Psoas muscle (tissue), 8 donors: ENCODE data around the gene NF1. TPM values are rescaled to one million over a fixed set of nuclear protein-coding genes. Genes with fewer than 3 reads are reported as not detected.

Experiments
- ATAC-seq, 4 donors: fragments of 200-7000 bp; cut with Tn5 transposase; one replicate each; pipeline ENCODE4 v1.9.1; 2020; ENCODE audit warnings: moderate library complexity in 3 of 4, mild to moderate bottlenecking in 2 of 4
- DNase-seq, 2 donors: peaks; one replicate each; pipeline ENCODE4 v3.0.0-alpha.2; 2020
- H3K27ac ChIP-seq: fragments of 200-600 bp; one replicate; pipeline ENCODE4 v1.8.0; 2022
- H3K27me3 ChIP-seq, 3 donors: fragments of 200-600 bp in 1 of 3; one replicate each; pipeline versions ENCODE4 v1.6.1 to v1.8.0; 2013 to 2022; ENCODE audit warnings: low read length in 2 of 3, mild to moderate bottlenecking in 2 of 3, moderate library complexity in 1 of 3; ENCODE audit not compliant: insufficient read depth in 3 of 3
- H3K36me3 ChIP-seq, 2 donors: fragments of 200-600 bp in 1 of 2; one replicate each; pipeline versions ENCODE4 v1.6.1 to v1.8.0; 2013 to 2022; ENCODE audit warnings: low read depth in 1 of 2, mild to moderate bottlenecking in 1 of 2, moderate library complexity in 1 of 2; ENCODE audit not compliant: insufficient read depth in 1 of 2
- H3K4me1 ChIP-seq: fragments of 200-600 bp; one replicate; pipeline ENCODE4 v1.8.0; 2022
- H3K4me3 ChIP-seq: fragments of 200-600 bp; one replicate; pipeline ENCODE4 v1.8.0; 2022; ENCODE audit warnings: mild to moderate bottlenecking
- H3K9me3 ChIP-seq: fragments of 200-600 bp; one replicate; pipeline ENCODE4 v1.8.0; 2022
- WGBS, 3 donors: extraction: QIAGEN DNeasy Blood & Tissue Kit; methylation state at CpG; one replicate each; pipeline versions ENCODE4 v1.1.6 to v1.1.7; 2013; 5-methylcytosine and 5-hydroxymethylcytosine counted together
- intact Hi-C, 2 donors: fragments of 100-400 bp; cut with DNase I; formaldehyde crosslinking; loops; one replicate each; pipeline versions ENCODE4 v1.11.0 to v1.14.2; 2022
- polyA plus RNA-seq, 3 donors: library from polyadenylated mRNA; stranded (reverse); fragments of 200-250 nt; gene quantifications; one replicate each; pipeline ENCODE4 v1.2.3, GENCODE V29; 2013
- total RNA-seq, 4 donors: library from RNA; stranded (reverse); fragmentation: NEBNext Ultra II Directional in 2 of 4; extraction: Animal tissue kit (Norgen Biotek cat#: 25700) in 2 of 4; gene quantifications; one replicate each; pipeline versions ENCODE4 v1.2.1 to v1.2.4, GENCODE V29; 2021 to 2023
- TF ChIP-seq, protein P1 (sequence below): fragments of 200-600 bp; IDR thresholded peaks from one replicate; pipeline ENCODE4 v1.8.0; 2022; ENCODE audit warnings: antibody characterized with exemption
- donor health status: healthy with polysubstance abuse.
- donor health status: DM: no; HTN: no; CAD: no; lungs with moderate emphysema.
- donor health status: Bipolar disorder and iron deficiency.
- donor health status: healthy.
- donor health status: DM: yes; HTN: yes; CAD: no.
- donor health status: DM: no; HTN: no; CAD: no.
- donor health status: DM: no; HTN: no; CAD: no.
- donor health status: DM: yes; HTN: yes; CAD: no.

NF1 gene
- total and polyA plus RNA-seq, 7 donors, result 3.5 to 35.5 (median 27.4) TPM

DNA sequence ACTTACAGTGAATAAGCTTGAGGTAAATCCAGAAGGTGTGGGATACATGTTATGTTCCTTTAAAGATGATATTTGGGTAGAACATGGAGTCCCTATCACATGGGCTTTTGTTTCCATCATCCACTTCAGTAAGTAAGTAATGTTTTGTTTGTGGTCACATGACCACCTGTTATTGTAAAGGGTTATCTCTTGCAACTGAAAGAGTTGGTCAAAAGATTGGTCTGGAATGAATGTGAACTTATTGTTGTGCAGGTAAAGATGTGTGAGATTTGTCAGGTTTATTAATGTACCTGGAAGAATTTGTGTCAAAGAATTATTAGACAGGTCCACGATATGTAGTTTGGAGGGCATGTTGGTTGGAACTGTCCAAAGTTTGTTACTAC lies 200.7 kb downstream of the NF1 start:
- H3K27me3 ChIP-seq, result no peaks in the 10 kb centered on the region
- H3K27ac ChIP-seq, result no peak overlapping the region
- DNase-seq (no peak), ATAC-seq (no peak)
- H3K36me3 ChIP-seq, result no peaks in the 10 kb centered on the region
- no peaks in the 10 kb centered on the region for H3K9me3 ChIP-seq
- H3K4me3 ChIP-seq, result no peak overlapping the region
- 85 to 97% (median 90%) methylated on average over 1 of the region's 1 CpG for WGBS, 3 donors
- no peaks in the 10 kb centered on the region for H3K4me1 ChIP-seq
- TF ChIP-seq, protein P1, sequence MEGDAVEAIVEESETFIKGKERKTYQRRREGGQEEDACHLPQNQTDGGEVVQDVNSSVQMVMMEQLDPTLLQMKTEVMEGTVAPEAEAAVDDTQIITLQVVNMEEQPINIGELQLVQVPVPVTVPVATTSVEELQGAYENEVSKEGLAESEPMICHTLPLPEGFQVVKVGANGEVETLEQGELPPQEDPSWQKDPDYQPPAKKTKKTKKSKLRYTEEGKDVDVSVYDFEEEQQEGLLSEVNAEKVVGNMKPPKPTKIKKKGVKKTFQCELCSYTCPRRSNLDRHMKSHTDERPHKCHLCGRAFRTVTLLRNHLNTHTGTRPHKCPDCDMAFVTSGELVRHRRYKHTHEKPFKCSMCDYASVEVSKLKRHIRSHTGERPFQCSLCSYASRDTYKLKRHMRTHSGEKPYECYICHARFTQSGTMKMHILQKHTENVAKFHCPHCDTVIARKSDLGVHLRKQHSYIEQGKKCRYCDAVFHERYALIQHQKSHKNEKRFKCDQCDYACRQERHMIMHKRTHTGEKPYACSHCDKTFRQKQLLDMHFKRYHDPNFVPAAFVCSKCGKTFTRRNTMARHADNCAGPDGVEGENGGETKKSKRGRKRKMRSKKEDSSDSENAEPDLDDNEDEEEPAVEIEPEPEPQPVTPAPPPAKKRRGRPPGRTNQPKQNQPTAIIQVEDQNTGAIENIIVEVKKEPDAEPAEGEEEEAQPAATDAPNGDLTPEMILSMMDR, result no peak
- intact Hi-C loops, result no loop called here

DNA sequence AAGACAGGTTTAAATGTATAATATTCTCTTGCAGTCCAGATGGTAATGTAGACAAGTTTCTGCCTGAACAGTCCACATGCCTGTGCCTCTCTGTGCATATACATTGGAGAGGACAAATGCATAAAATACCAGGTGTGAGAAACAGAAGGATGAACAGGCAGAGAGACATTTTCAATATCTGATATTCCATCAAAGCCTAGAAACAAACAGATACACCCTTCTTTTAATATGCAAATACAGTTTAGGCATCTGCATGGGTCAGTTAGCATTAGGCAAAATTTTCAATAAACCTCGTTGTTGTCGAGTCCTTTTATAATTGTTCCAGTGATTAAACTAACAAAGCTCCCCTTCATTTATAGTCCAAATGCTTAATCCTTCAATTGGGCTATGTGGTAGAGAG lies 201.4 kb downstream of the NF1 start:
- H3K36me3 ChIP-seq, result no peaks in the 10 kb centered on the region
- H3K9me3 ChIP-seq, result no peaks in the 10 kb centered on the region
- intact Hi-C loops, result no loop called here
- no peaks in the 10 kb centered on the region for H3K4me1 ChIP-seq
- no peaks in the 10 kb centered on the region for H3K27me3 ChIP-seq
- no peak overlapping the region for H3K4me3 ChIP-seq
- DNase-seq (no peak), ATAC-seq (no peak)
- TF ChIP-seq, protein P1, result no peak
- H3K27ac ChIP-seq, result no peak overlapping the region
- 35 to 49% (median 38%) methylated on average over 2 of the region's 2 CpGs for WGBS, 3 donors

DNA sequence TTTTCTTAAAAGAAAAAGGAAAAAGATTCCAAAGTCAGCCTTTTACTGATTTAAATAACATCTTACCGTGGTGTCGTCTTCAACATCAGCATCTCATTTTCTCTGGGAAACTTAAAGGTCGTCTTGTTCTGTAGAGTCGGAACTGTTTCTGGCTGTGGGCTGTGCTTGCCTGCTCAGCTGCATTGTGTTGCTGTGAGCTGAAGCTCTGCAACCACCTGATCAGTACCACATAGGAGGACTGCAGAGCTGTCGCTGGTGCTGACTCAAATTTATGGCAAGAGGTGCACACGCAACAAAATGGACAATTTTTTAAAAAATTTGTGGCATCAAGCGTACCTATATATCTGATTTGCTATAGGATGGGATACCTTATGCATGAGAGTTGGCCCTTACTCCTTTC lies 202.3 kb downstream of the NF1 start, which contains the start of gene OMG:
Gene OMG, minus strand, starts transcription at position 150 of the 400 bp plus-strand sequence. CDS start 908 bp downstream, outside the sequence.
- ATAC-seq, result no peak
- Histone ChIP-seq H3K9me3 (no peaks in the 10 kb centered on the region), H3K27me3 (no peaks in the 10 kb centered on the region), H3K4me1 (no peaks in the 10 kb centered on the region), H3K4me3 (no peak within 1 kb of the TSS), H3K27ac (no peak within 1 kb of the TSS), H3K36me3 (no peaks in the 10 kb centered on the region)
- intact Hi-C loops, result no loop called here
- 85 to 89% (median 88%) methylated on average over 7 of the region's 7 CpGs for WGBS, 3 donors
- TF ChIP-seq, protein P1, result no peak
- no peak for DNase-seq

DNA sequence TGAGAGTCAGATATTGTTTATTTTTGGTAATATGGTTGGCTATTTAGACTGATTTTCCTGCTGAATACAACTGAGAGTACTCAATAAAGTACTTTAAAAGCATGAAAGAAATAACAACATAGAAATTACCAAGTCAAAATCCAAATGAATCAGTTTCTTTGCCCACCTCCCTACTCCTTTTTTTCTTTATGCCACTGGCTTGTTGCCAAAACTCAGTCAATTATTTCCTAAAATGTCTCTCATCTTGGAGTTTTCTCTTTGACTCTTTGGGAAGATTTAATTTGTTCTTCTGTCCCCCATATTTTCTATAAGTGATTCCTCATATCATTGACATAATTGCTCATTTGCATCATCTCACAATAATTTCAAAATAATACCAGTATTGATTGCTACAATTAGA lies 204.8 kb downstream of the NF1 start:
- Histone ChIP-seq H3K27ac (no peak overlapping the region), H3K9me3 (no peaks in the 10 kb centered on the region), H3K36me3 (no peaks in the 10 kb centered on the region), H3K4me3 (no peak overlapping the region), H3K27me3 (no peaks in the 10 kb centered on the region), H3K4me1 (no peaks in the 10 kb centered on the region)
- no peak for DNase-seq
- TF ChIP-seq, protein P1, result no peak
- intact Hi-C loops, result no loop called here
- no peak for ATAC-seq

DNA sequence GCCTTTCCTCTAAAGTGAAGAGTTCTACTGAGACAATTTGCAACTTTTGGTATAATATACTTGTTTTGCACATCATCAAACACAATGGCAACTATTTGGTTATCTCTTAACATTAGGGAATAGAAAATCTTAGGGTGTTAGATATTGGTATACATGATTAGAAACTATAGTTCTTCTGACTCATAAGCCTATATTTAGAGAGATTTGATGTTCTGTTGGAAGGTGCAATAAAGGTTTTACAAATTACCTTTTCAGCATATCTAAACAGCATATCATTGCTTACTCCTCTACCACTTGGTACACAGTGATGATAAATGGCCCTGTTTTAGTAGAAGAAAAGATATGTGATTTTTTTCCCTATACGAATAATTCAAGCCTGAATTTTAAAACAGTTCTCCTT lies 212.9 kb downstream of the NF1 start:
- no peak overlapping the region for H3K27ac ChIP-seq
- TF ChIP-seq, protein P1, result no peak
- intact Hi-C loops, result no loop called here
- no peak overlapping the region for H3K4me3 ChIP-seq
- DNase-seq (no peak), ATAC-seq (no peak)
- H3K4me1 ChIP-seq, result no peaks in the 10 kb centered on the region
- no peaks in the 10 kb centered on the region for H3K27me3 ChIP-seq
- H3K9me3 ChIP-seq, result no peaks in the 10 kb centered on the region
- WGBS, 3 donors, result 83 to 93% (median 90%) methylated on average over 1 of the region's 1 CpG
- H3K36me3 ChIP-seq, result no peaks in the 10 kb centered on the region
